HTR-8/SVneo (cell line): ENCODE data around the gene WDR86.

ENCODE experiments used
- DNase-seq: peaks from one replicate; pipeline ENCODE4 v3.0.0; 2011; ENCODE audit warnings: low spot score, mixed read lengths; ENCODE audit not compliant: insufficient read length
- FAIRE-seq: peaks from 2 replicates; lab custom pipeline; 2011; peaks lifted over from hg19 to GRCh38; lab: Jason Lieb, UNC

Gene WDR86

DNA sequence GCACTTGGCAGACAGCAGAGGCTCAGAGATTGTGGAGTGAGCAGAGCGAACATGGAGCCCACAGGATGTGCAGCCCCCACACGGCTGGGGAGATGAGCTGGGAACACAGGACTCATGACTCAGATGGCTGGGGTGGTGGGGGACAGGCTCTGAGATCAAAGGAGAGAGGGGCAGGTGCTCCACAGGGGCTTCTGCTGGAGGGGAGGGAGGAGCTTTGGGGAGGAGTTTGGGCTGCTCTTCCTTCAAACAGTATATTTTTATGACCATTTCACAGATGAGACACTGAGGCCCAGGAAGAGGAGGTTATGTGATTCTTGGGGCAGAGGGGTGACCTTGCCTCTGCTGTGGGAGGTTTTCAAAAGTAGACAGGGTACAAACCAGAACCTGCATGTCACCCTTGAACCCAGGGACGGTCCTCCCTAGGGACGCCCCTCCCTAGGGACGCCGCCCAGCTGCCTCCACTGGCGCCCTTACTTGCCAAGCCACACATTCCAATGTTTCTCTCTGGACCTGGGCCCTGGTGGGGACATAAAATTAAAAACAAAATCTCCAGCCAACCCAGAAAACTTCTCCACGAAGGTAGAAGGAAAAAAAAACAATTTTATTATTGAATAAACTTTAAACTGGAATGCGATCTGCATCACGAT is 31.1 kb upstream of the WDR86 start:
- DNase-seq: no peak

DNA sequence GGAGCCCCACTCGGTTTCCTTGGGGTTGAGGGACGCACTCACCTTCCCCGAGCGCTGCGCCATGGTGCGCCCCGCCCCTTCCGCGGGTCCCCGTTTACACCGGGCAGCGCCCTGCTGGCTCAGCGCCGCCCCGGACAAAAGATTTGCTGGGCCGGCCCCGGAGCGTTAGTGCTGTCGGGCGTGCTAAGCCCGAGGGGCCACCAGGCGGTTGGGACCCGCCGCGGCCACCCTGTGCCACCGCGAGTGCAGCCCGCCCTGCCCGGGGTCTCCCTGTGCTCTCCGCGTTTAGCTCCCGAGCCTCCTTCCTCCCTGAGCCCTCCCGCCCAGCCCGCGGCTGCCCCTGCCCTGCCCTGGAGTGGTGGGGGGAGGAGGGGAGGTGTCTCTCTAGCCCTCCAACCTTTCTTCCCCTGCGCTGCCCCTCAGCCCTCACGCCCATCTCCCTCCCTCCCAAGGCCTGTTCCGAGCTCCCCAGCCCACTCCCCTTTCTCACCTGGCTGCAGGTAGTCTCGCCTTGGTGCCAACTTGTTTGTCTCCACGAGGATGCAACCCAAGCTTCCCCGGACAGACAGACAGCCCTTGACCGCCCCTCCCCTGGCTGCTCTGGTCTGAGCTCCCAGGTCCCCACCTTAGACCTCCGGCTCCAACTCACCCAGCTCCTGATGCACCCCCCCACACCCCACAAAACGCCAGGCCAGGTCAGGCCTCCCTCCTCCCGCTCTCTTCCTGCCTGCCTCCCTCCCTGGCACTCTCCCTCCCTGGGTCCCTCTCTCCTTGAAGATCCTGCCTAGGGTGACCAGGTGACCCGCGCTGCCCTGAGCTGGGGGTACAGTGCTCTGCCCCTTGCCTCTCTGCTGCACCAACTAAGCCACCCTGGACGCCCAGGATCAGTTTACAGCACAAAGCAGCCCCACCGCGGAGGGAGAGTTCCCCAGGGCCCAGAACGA is 30.3 kb upstream of the WDR86 start, which contains the start of gene CRYGN:
Gene CRYGN, minus strand, starts transcription at position 287 of the 944 bp plus-strand sequence. Its CDS starts 224 bp downstream, at position 63.
- FAIRE-seq (no peak), DNase-seq (no peak)

More for the DNA sequence above, 31.1 kb upstream of the WDR86 start:
- no peak for FAIRE-seq

DNA sequence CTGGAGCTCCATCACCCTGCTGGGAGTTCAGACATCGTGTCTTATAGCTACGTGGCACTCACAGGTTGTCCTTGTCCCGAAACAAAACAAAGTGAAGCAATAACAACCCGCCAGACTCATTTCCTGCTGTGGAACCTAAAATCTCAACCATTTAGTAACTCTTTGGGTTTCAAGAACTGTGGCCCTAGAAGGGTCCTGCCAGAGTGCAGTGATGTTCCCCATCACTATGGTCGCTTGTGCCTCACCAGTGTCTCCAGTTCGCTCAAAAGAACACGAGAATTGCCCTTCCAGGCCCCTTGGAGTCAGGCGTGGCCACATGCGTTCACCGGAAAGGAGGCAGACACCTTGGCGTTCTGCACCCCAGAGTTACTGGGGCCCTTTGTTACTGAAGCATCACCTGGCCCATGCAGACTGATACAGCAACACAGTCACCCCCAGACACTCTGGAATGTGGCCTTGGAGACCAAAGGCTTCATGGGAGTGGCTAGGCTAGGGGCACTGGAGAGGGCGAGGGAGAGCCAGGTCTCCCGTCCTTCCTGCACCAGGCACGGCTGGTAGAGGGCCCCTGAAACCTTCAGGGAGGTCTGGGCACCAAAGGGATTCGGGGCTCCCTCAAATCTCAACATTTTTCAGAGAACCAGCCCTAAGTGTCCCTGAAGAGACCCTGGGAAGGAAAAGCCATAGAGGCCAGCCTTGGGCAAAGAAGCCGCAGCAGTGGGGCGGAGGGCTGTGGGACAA is 29.2 kb upstream of the WDR86 start:
- no peak for FAIRE-seq

DNA sequence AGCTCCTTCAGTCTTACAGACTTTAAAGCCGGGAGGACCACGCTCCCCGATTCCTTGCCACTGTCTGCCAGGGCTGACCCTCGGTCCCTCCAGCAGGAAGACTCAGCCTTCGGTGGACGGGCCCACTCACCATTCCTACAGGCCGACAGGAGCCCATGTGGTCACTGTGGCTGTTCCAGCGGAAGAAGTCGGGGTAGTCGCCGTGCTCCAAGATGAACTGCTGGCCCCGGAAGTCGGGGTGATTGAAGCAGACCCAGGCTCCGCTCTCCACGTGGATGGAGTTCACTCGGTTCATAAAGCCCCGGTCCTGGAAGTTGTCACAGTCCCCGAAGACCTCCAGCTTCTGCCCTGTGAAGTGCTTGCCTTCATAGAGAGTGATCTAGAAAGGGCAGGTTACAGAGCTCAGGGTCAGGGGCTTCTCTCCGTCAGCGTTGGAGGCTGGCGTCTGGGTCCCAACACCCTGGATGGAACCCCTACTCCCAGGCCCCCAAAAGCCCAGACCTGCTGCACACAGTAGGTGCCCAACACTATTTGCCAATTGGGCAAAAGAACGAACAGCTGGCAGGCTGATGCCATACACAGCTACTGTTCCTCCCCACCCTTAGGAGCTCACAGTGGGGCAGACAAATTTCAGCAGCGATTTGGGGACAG is 28.2 kb upstream of the WDR86 start:
- FAIRE-seq (no peak), DNase-seq (no peak)

More for the DNA sequence above, 29.2 kb upstream of the WDR86 start:
- DNase-seq: no peak

DNA sequence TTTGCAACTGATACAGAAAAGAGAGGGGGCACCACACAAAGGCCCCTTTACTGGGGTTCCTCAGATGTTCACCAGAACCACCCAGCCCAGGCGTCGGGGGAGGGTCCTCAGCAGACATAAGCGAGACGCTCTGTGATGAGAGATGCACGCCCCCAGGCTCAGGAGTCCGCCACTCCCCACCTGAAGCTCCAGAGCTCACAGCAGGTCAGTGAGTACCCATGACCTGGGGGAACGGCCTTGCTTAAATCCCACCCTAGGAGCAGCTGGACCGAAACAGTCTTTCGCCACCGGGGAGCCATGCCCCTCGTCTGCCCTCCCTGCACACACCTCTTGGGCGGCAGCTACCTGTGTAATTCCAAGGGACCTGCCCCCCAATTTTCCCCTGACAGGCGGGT is 27.3 kb upstream of the WDR86 start:
- no peak for DNase-seq
- no peak for FAIRE-seq

DNA sequence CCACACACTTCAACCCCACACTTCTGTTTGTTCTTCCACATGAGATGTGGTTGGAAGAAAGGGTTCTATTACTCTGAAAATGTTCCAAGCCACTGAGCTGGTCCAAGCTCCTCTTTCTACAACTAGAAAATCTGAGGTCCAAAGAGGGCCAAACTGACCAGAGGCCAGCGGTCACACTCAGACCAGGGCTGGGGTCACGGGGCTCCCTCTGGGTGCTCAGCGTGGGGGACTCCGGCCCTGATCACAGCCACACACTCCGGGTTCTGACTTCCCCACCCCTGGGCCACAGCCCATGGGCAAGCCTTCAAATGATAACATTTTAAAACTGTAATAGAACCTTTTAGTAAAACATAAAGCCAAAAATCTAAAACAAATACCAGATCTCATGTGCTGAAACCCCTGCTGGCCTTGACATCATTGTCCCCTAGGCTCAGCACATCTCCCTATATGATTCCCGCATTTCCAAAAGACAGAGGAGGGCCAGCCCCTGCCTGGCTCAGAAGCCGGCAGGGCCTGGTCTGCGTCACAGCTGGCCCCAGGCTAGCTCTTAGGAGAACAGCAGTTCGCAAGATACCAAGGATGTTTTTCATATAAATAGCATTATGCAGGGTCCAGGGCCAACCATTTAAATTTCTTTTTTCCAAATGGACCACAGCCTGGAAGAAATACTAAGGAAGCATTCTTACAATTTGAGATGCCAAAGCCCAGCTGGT is 26.8 kb upstream of the WDR86 start:
- FAIRE-seq (no peak), DNase-seq (no peak)

DNA sequence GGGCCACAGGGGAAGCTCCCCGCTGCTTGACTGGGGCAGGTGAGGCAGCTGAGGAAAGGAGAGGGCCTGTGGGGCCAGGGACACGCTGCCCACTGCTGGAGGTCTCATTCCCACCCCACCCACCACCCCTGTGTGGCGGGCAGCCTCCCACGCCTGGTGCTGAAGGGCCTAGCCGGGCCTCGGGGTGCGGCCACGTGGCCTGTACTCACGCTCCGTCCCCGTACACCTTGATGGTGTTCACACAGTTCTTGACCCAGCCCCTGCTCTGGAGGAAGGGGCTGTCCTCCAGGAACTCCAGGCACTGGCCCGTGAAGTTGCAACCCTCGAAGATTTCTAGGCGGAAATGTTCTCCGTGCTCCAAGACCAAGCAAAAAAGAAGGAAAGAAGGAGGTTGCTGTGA is 26.1 kb upstream of the WDR86 start:
- FAIRE-seq (no peak), DNase-seq (no peak)

DNA sequence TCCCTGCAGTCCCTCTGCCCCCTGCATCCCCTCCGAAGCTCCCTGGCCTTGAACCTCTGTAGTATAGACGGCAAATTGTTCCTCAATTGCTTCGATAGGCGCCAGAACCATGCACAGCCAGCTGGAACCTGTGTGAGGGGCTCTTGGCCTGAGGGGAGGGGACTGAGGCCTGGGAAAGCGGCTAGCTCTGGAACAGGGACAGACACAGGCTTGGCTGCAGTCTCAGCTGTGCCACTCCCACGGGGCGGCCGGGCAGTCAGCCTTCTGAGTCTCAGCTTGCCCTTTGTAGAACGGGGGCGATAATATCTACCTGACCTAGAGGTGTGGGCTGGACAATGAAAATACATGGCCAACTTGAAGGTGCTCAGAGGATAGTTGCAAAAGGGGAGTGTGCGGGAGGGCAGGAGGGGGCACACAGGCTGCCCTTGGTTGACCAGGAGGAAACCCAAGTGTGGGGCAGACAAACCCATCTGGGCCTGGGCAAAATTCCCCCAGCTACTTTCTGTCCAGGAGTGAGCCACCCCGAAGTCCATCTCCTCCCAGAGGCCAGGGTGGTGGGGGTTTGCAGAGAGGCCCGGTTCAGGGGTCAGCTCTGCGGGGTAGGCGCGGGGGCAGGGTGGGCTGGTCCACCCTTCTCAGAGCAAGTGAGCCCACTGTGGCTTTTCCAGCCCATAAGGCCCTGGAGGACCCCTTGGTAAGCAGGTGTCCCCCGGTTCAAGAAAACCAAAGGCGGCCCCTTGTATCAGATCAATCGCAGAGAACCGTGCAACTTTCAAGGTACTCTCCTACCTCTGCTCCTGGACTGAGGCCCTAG is 25.5 kb upstream of the WDR86 start:
- FAIRE-seq (no peak), DNase-seq (no peak)

DNA sequence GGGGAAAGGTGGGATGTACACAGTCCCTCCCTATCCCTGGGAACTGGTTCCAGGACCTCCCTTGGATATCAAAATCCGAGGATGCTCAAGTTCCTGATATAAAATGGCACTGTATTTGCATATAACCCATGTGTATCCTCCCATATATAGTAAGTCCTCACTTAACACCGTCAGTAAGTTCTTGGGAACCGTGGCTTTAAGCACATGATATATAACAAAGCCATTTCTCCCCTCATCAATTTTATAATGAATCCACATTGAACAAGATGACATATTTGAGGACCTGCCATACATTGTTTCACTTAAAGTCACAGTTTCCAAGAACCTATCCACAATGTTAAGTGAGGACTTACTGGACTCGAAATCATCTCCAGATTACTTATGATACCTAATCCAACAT is 24.7 kb upstream of the WDR86 start:
- FAIRE-seq (no peak), DNase-seq (no peak)

DNA sequence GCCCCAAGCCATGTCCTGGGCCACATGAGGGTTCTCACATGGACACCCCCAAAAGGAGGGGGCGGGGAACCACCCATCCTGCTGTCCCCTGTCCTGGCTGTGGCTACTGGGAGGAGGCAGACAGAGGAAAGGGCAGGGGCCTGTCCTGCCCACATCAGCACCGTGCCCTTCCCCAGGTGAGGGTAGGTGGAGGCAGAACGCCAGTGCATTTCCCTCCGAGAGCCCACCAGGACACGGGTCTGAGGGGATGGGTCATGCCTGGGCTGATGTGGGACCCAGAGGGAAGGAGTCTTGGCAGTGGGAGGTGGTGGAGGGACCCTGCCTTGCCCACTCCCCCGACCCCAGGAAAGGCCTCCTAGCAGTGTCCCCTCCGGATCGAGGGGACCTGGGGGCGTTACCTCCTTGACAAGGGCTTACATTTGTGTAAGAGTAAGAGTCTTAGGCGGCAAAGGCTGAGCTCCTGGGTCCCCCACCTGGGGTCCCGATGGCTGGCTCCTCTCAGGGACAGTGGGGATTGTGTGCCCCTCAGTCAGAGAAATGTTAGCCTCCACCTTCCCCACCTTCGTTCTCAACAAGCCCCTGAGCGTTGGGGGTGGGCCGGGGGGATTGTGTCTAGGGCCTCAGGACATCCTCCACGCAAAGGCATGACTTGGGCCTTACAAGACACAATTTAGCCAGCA is 24.0 kb upstream of the WDR86 start:
- no peak for FAIRE-seq
- DNase-seq: no peak

DNA sequence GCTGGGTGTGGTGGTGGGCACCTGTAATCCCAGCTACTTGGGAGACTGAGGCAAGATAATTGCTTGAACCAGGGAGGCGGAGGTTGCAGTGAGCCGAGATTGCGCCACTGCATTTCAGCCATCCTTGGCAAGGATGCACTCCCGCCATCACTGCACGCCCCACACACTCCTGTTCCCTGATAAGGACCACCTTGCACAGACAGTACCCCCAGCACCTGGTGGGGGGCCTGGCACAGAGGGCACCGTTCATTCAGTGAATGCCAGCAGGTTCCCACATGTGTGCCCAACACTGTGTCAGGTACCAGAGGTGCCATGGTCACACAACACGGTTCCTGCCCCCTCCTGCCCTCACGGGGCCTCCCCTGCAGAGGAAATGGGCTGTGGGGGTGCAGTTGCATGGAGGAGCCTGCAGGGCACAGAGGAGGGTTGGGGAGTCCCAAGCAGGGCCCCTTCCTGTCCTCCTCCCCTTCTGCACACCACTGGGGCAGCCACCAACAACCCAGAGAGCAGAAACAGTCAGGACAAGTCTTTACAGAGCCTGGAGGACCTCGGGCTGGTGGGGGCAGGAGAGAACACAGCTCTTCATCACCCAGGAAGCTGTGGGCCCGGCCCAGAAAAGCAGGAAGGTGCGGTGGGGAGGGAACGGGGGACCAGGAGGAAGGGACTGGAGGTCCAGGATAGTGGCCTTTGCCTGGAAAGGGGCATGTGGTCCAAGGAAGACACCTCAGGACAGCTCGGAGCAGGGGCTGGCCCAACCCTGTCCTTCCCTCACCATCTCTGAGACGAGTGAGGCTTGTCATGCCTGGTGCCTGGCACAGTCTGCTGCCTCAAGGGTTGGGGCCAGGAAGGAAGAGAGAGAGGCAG is 23.1 kb upstream of the WDR86 start:
- DNase-seq (no peak), FAIRE-seq (no peak)

DNA sequence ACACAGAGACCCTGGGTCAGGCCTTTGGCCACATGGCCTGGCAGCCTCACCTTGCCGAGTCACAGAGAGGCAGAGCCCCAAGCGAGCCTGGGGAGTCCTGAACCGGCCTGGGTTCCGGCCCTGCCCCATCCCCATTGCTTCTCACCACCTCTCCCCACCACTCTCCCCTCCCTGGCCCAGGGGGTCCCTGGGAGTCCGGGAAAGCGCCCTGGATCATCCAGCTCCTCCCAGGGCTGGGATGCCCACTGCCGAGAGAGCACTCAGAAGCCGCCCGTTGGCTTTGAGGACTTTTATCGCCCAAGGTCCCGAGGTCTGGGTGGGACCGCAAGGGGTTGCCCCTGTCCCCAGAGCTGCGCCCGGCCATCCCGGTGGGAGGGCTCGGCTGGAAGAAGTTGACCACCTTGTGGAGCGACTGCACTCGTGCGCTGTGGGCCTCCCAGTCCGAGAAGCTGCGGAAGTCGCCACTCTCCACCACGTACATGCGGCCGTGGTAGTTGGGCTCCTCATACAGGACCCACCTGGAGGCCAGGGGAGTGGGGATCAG is 22.0 kb upstream of the WDR86 start:
- FAIRE-seq (no peak), DNase-seq (no peak)

DNA sequence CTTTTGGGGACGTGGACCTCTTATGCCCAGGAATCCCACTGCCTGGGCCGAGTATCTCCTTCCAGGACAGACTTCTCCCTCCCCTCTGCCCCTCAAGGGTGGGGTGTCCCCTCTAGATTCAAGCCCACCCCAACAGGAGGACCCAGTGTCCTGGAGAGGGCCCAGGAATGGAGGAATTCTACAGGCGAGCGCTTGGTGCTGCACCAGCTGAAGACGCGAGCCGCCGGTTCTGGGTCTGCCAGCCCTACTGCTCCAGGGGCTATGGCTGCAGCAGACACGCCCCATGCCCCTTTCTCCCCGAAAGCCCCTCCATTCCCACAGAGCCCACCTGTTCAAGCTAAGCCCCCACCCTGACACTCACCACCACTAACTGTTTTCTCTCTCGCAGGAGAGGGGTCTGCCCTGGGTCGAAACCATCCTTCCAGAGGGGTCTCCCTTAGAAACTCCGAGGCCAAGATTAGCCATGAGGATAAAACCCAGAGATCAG is 21.5 kb upstream of the WDR86 start:
- FAIRE-seq (no peak), DNase-seq (no peak)

DNA sequence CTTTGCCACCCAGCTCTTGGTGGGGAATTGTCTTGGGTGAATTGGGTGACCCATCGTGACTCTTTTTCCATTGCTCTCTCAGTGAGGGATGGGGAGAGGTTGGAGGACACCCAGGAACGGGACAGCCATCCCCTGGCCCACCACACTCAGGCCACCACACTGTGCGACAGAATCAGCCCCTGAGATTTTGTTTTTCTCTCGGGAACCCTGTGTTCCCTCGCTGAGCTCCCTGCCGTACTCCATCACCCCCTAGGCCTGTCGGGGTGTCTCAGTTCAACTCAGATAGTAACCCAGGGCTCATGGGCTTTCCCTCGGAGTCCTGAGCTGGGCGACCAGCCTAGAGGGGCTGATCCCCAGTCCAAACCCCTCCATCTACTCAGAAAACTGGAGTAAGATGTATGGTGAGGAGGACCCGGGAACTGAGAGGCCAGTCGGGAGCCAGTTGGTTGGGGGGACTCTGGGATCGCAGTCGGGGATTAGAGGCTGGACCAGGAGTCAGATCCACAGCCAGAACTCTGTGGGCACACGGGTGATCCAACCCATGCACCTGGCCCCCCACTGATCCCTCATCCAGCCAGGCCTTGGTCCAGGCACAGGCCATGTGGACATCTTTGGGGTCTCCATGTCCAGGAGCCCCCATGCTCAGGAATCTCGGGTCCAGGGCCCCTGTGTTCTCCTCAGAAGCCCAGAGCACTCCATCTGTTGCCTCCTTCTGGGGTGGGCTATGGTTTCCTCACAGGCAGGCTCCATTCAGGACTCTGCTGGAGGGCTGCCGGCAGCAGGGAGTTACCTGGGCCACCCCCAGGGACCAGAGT is 20.8 kb upstream of the WDR86 start:
- DNase-seq (no peak), FAIRE-seq (no peak)

DNA sequence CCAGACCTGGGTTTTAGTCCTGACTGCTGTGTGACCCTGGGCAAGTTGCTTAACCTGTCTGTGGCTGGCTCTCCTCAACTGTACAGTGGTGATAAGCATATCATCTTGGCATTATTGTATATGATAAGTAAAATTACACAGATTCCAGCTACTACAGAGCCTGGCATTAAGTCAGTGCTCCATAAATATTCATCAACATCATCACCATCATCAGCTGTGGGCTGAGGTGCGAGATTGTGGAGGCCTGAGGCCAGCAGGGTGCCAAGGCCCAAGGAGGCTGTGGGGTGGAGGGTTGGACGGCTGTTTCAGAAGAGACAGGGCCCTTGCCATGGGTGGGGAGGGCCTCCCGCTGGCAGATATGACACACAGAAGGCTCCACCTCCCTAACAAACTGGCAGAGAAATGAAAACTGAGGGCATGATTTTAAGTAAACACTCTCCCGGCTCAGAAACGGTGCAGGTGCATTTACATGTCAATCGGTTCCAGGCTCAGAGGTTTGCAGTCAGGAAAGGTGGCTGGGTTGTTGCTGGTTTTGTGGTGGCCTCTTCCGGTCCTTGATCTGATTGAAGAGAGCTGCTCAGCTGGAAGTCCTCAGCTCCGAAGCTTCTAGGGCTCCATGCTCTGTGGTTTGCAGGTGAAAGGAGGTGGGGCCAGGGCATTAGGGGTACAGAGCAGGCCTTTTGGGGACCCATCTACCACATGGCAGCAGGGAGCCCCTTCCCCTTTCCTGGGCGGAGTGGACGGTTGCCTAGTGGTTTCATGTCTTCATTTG is 19.9 kb upstream of the WDR86 start:
- FAIRE-seq (no peak), DNase-seq (no peak)

DNA sequence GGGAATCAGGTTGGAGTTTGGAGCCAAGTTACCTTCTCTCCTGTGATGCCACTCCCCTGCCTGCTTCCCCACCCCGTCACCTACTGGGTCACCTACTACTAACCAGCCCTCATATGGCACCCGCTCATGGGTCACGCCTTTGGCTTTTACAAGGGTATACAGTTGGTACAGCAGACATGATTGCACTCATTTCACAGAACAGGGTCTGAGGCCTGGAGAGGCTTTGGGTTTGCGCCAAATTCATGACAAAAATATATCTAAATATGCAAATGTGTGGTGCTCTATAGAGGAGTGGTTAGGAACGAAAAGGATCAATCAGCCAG is 19.4 kb upstream of the WDR86 start:
- DNase-seq: no peak
- no peak for FAIRE-seq
